B cell (primary cell): Measurements from ENCODE around the gene CFAP100. TPM values are rescaled to one million over a fixed set of nuclear protein-coding genes. Genes with fewer than 3 reads are reported as not detected.

Source experiments
- ATAC-seq: fragments of 200-7000 bp; cut with Tn5 transposase; one replicate; pipeline ENCODE4 v1.10.0; 2021; ENCODE audit warnings: low read depth, mild to moderate bottlenecking, moderate number of reproducible peaks, moderate library complexity
- CTCF ChIA-PET: fragments of 350-600 bp; sonication (Branson Sonifier 250); formaldehyde crosslinking; loops from one replicate; lab custom pipeline; 2021; ENCODE audit warnings: antibody characterized with exemption, inconsistent platforms; lab: Charles Lee
- POLR2A ChIA-PET: fragments of 350-600 bp; sonication (Branson Sonifier 250); formaldehyde crosslinking; loops from one replicate; lab custom pipeline; 2021; ENCODE audit warnings: antibody characterized with exemption; lab: Charles Lee
- DNase-seq: peaks from one replicate; pipeline ENCODE4 v3.0.0; 2013
- H2AFZ ChIP-seq: 2 replicates; pipeline ENCODE4 v1.6.1; 2012; ENCODE audit warnings: mild to moderate bottlenecking, low read depth, low read length; ENCODE audit not compliant: insufficient read depth, poor library complexity, severe bottlenecking
- H3K27ac ChIP-seq, 2 donors: 1 replicate in 1 of 2; 2 replicates in 1 of 2; pipeline ENCODE4 v1.5.1; 2012 to 2013; ENCODE audit warnings: low read length in 2 of 2, mild to moderate bottlenecking in 2 of 2, moderate library complexity in 1 of 2
- H3K27me3 ChIP-seq, 4 experiments: fragments of 200-600 bp in 1 of 4; sonication (generic) in 1 of 4; replicated peaks in 1 of 4; 1 replicate in 2 of 4; 2 replicates in 2 of 4; pipeline versions ENCODE4 v1.6.1 to v1.7.0; 2013 to 2016; ENCODE audit warnings: low read length in 3 of 4, mild to moderate bottlenecking in 2 of 4, mixed read lengths in 1 of 4, moderate library complexity in 1 of 4; ENCODE audit not compliant: insufficient read depth in 4 of 4, control insufficient read depth in 3 of 4; ENCODE audit errors: control extremely low read depth in 1 of 4
- H3K36me3 ChIP-seq, 2 experiments: replicated peaks in 1 of 2; 1 replicate in 1 of 2; 2 replicates in 1 of 2; pipeline versions ENCODE4 v1.6.1 to v1.7.1; 2013; ENCODE audit warnings: low read length in 1 of 2; ENCODE audit not compliant: insufficient read depth in 2 of 2, control insufficient read depth in 1 of 2; ENCODE audit errors: control extremely low read depth in 1 of 2, extremely low read depth in 1 of 2
- H3K4me1 ChIP-seq, 2 donors: fragments of 200-600 bp in 1 of 2; sonication (generic) in 1 of 2; 1 replicate in 1 of 2; 2 replicates in 1 of 2; pipeline versions ENCODE4 v1.5.1 to v1.6.1; 2013 to 2017; ENCODE audit warnings: low read length in 2 of 2; ENCODE audit not compliant: control insufficient read depth in 2 of 2, insufficient read depth in 2 of 2
- H3K4me2 ChIP-seq: replicated peaks from 2 replicates; pipeline ENCODE3; 2012; ENCODE audit warnings: mild to moderate bottlenecking, low read depth, low read length; ENCODE audit not compliant: poor library complexity, severe bottlenecking
- H3K4me3 ChIP-seq, 5 experiments: fragments of 200-600 bp in 1 of 5; sonication (generic) in 1 of 5; 1 replicate in 3 of 5; 2 replicates in 2 of 5; pipeline versions ENCODE4 v1.5.1 to v1.7.0; 2011 to 2016; ENCODE audit warnings: low read length in 4 of 5, mild to moderate bottlenecking in 4 of 5, low read depth in 2 of 5, control low read depth in 1 of 5, moderate library complexity in 1 of 5; ENCODE audit not compliant: insufficient read depth in 1 of 5; ENCODE audit errors: control extremely low read depth in 1 of 5, extremely low read depth in 1 of 5
- H3K79me2 ChIP-seq: fragments of 200-600 bp; sonication (generic); one replicate; pipeline ENCODE4 v1.6.0; 2016; ENCODE audit warnings: low read length; ENCODE audit not compliant: control insufficient read depth, insufficient read depth
- H3K9ac ChIP-seq: fragments of 200-600 bp; sonication (generic); 2 replicates; pipeline ENCODE4 v1.6.1; 2017; ENCODE audit warnings: mild to moderate bottlenecking, low read length, moderate library complexity
- H3K9me3 ChIP-seq, 3 donors: one replicate each; pipeline versions ENCODE4 v1.6.1 to v1.7.1; 2013; ENCODE audit warnings: low read length in 2 of 3; ENCODE audit not compliant: control insufficient read depth in 2 of 3, insufficient read depth in 1 of 3; ENCODE audit errors: control extremely low read depth in 1 of 3
- H4K20me1 ChIP-seq: 2 replicates; pipeline ENCODE4 v1.6.0; 2012; ENCODE audit warnings: mild to moderate bottlenecking, low read length; ENCODE audit not compliant: insufficient read depth, control insufficient read depth, poor library complexity, severe bottlenecking
- H3K27ac Mint-ChIP-seq: one replicate; pipeline ENCODE4 v1.8.0; 2021; ENCODE audit warnings: mixed read lengths
- H3K27me3 Mint-ChIP-seq: one replicate; pipeline ENCODE4 v1.8.0; 2021; ENCODE audit warnings: mixed read lengths
- H3K4me1 Mint-ChIP-seq: one replicate; pipeline ENCODE4 v1.8.0; 2021; ENCODE audit warnings: mixed read lengths
- H3K4me3 Mint-ChIP-seq: one replicate; pipeline ENCODE4 v1.8.0; 2021; ENCODE audit warnings: mixed read lengths
- H3K9me3 Mint-ChIP-seq: one replicate; pipeline ENCODE4 v1.8.0; 2022; ENCODE audit warnings: mixed read lengths; ENCODE audit not compliant: insufficient read depth
- CTCF ChIP-seq: fragments of 200-600 bp; IDR thresholded peaks from one replicate; pipeline ENCODE4 v1.8.0; 2022; ENCODE audit warnings: antibody characterized with exemption, mild to moderate bottlenecking
- EZH2 ChIP-seq: IDR thresholded peaks from 2 replicates; pipeline ENCODE4 v1.6.1; 2012; ENCODE audit warnings: borderline replicate concordance, low read depth, mild to moderate bottlenecking, moderate library complexity, low read length; ENCODE audit not compliant: insufficient read depth, poor library complexity, severe bottlenecking
- WGBS: methylation state at CpG from one replicate; pipeline ENCODE4 v1.1.5; 2013; ENCODE audit warnings: missing lambda C conversion rate; ENCODE audit not compliant: insufficient coverage; 5-methylcytosine and 5-hydroxymethylcytosine counted together
- intact Hi-C: fragments of 100-400 bp; cut with micrococcal nuclease; formaldehyde crosslinking; loops from one replicate; pipeline ENCODE4 v1.10.0; 2022
- polyA plus RNA-seq: library from polyadenylated mRNA; depleted of rRNA; stranded (reverse); fragments of >200 nt; gene quantifications from 2 replicates; pipeline ENCODE4 v1.2.3, GENCODE V29; 2012
- total RNA-seq, 2 donors: library from RNA; stranded (reverse); fragments of 120-200 nt in 1 of 2; gene quantifications; 1 replicate in 1 of 2; 2 replicates in 1 of 2; pipeline versions ENCODE4 v1.2.3 to v1.2.4, GENCODE V29; 2013 to 2022

Gene CFAP100
- total and polyA plus RNA-seq, 2 donors (not counting 1 experiment from before 2014, with no cell fraction given), result not detected

GRCh38 chr3:126408099-126408498 lies 13.4 kb downstream of the CFAP100 start:
- H4K20me1 ChIP-seq, result no peaks in the 10 kb centered on the region
- H3K27ac ChIP-seq, result no peak overlapping the region
- no peak overlapping the region for H3K4me2 ChIP-seq
- H3K9me3 ChIP-seq, result peaks cover 0 to 10% (median 0%) of the 10 kb centered on the region in 3 donors
- no peaks in the 10 kb centered on the region for H3K79me2 ChIP-seq
- POLR2A ChIA-PET, result no interaction called here
- ATAC-seq, result no peak
- no peak for DNase-seq
- WGBS, result 92% methylated on average over 4 of the region's 5 CpGs
- H3K4me3 ChIP-seq, result no peak overlapping the region
- CTCF ChIA-PET, result no interaction called here
- H3K4me1 ChIP-seq, result no peaks in the 10 kb centered on the region
- no peak for TF ChIP-seq CTCF
- TF ChIP-seq EZH2, result no peak
- H3K27me3 Mint-ChIP-seq, result peaks cover 20% of the 10 kb centered on the region
- H3K27me3 ChIP-seq, result peaks cover 0 to 16% (median 1%) of the 10 kb centered on the region in 4 experiments
- H3K9ac ChIP-seq, result no peak overlapping the region
- H3K4me3 Mint-ChIP-seq, result no peak overlapping the region
- H3K27ac Mint-ChIP-seq, result no peak overlapping the region
- no peaks in the 10 kb centered on the region for H3K4me1 Mint-ChIP-seq
- no peaks in the 10 kb centered on the region for H3K9me3 Mint-ChIP-seq
- intact Hi-C loops, result no loop called here
- H3K36me3 ChIP-seq, result no peaks in the 10 kb centered on the region
- no peak overlapping the region for H2AFZ ChIP-seq

GRCh38 chr3:126412841-126413692 lies 18.4 kb downstream of the CFAP100 start:
- no peak for TF ChIP-seq CTCF
- no peak for TF ChIP-seq EZH2
- ChIA-PET POLR2A (no interaction called here), CTCF (no interaction called here)
- Histone ChIP-seq H3K4me3 (no peak overlapping the region), H4K20me1 (no peaks in the 10 kb centered on the region), H3K4me2 (no peak overlapping the region), H3K27me3 (peaks cover 0 to 16% (median 0%) of the 10 kb centered on the region in 4 experiments), H3K27ac (no peak overlapping the region), H3K36me3 (no peaks in the 10 kb centered on the region), H3K4me1 (no peaks in the 10 kb centered on the region), H3K9ac (no peak overlapping the region), H2AFZ (no peak overlapping the region), H3K79me2 (no peaks in the 10 kb centered on the region), H3K9me3 (peaks cover 0 to 3% (median 0%) of the 10 kb centered on the region in 3 donors)
- Mint-ChIP-seq H3K4me3 (no peak overlapping the region), H3K27me3 (peaks cover 35% of the 10 kb centered on the region), H3K27ac (no peak overlapping the region), H3K4me1 (no peaks in the 10 kb centered on the region), H3K9me3 (no peaks in the 10 kb centered on the region)
- ATAC-seq (no peak), DNase-seq (no peak)
- 100% methylated on average over 4 of the region's 6 CpGs for WGBS
- intact Hi-C loops, result no loop called here
